Left cardiac atrium (tissue), 4 donors: ENCODE measurements around the gene AMPH. TPM values are rescaled to one million over a fixed set of nuclear protein-coding genes. Genes with fewer than 3 reads are reported as not detected.

Experiments
- ATAC-seq, 2 donors: fragments of 200-7000 bp; cut with Tn5 transposase; one replicate each; pipeline ENCODE4 v1.9.1; 2020; ENCODE audit warnings: mild to moderate bottlenecking in 2 of 2, moderate library complexity in 2 of 2
- DNase-seq: peaks from one replicate; pipeline ENCODE4 v3.0.0-alpha.2; 2020
- intact Hi-C, 2 donors: fragments of 100-400 bp; cut with DNase I; formaldehyde crosslinking; loops; one replicate each; pipeline versions ENCODE4 v1.14.1 to v1.15.1; 2022 to 2023
- total RNA-seq, 2 donors: library from RNA; stranded (reverse); fragmentation: NEBNext Ultra II Directional; extraction: Animal tissue kit (Norgen Biotek cat#: 25700); gene quantifications; one replicate each; pipeline ENCODE4 v1.2.1, GENCODE V29; 2021
- donor health status: DM: no; HTN: yes; CAD: no.
- donor health status: DM: no; HTN: yes; CAD: no; lungs with severe emphysema.
- donor health status: DM: yes; HTN: yes; CAD: no.
- donor health status: Dilated cardiomyopathy.

Gene AMPH
- total RNA-seq, 2 donors from 2014 or later: 5.0 to 7.5 TPM

GRCh38 chr7:38492010-38492409 lies 139.2 kb downstream of the AMPH start:
- ATAC-seq: no peak
- DNase-seq: no peak
- intact Hi-C loops: no loop called here

- intact Hi-C loops: no loop called here
- ATAC-seq: no peak
- no peak for DNase-seq
Measured at GRCh38 chr7:38482521-38482920, 148.7 kb downstream of the AMPH start.

- ATAC-seq (no peak), DNase-seq (no peak)
- intact Hi-C loops: no loop called here
Measured at GRCh38 chr7:38481401-38481800, 149.8 kb downstream of the AMPH start.

GRCh38 chr7:38478404-38478803 lies 152.8 kb downstream of the AMPH start:
- ATAC-seq (no peak), DNase-seq (no peak)
- intact Hi-C loops: no loop called here

- intact Hi-C loops: no loop called here
- DNase-seq (no peak), ATAC-seq (no peak)
Measured at GRCh38 chr7:38477333-38477732, 153.8 kb downstream of the AMPH start.

GRCh38 chr7:38476764-38477163 lies 154.4 kb downstream of the AMPH start:
- ATAC-seq: no peak
- DNase-seq: no peak
- intact Hi-C loops: no loop called here

GRCh38 chr7:38465956-38466355 lies 165.2 kb downstream of the AMPH start:
- no peak for ATAC-seq
- intact Hi-C loops: no loop called here

GRCh38 chr7:38463277-38464225 lies 167.6 kb downstream of the AMPH start:
- DNase-seq (peak; percentile 71), ATAC-seq (peak in 1 of 2 donors; percentile 37)
- intact Hi-C loops: no loop called here

More at GRCh38 chr7:38465956-38466355, 165.2 kb downstream of the AMPH start:
- no peak for DNase-seq

- DNase-seq: no peak
- no peak for ATAC-seq
- intact Hi-C loops: no loop called here
Measured at GRCh38 chr7:38462819-38463218, 168.4 kb downstream of the AMPH start.

- ATAC-seq (no peak), DNase-seq (no peak)
- intact Hi-C loops: no loop called here
Measured at GRCh38 chr7:38461887-38462286, 169.3 kb downstream of the AMPH start.

GRCh38 chr7:38453826-38454225 lies 177.3 kb downstream of the AMPH start:
- intact Hi-C loops: loop anchor here (5.0 to 10.0 kb wide), 3 partner anchors 201 to 293 kb away; no protein-coding TSS in a partner anchor
- DNase-seq: no peak
- ATAC-seq: no peak

GRCh38 chr7:38453168-38453567 lies 178.0 kb downstream of the AMPH start:
- intact Hi-C loops: loop anchor here (5.0 to 10.0 kb wide), 3 partner anchors 202 to 294 kb away; no protein-coding TSS in a partner anchor
- ATAC-seq: peak in 1 of 2 donors; percentile 47
- DNase-seq: no peak

GRCh38 chr7:38452681-38453108 lies 178.5 kb downstream of the AMPH start:
- intact Hi-C loops: loop anchor here (5.0 to 10.0 kb wide), 3 partner anchors 202 to 295 kb away; no protein-coding TSS in a partner anchor
- ATAC-seq (peak; percentile 59 to 78), DNase-seq (no peak)

- no peak for DNase-seq
- intact Hi-C loops: loop anchor here (5.0 to 10.0 kb wide), 3 partner anchors 203 to 295 kb away; no protein-coding TSS in a partner anchor
- ATAC-seq: peak; percentile 47 to 76
Measured at GRCh38 chr7:38451840-38452239, 179.3 kb downstream of the AMPH start.

- ATAC-seq: no peak
- intact Hi-C loops: no loop called here
- no peak for DNase-seq
Measured at GRCh38 chr7:38448584-38449234, 182.5 kb downstream of the AMPH start.

- no peak for DNase-seq
- intact Hi-C loops: no loop called here
- no peak for ATAC-seq
Measured at GRCh38 chr7:38448054-38448453, 183.1 kb downstream of the AMPH start.

GRCh38 chr7:38438970-38439369 lies 192.2 kb downstream of the AMPH start:
- intact Hi-C loops: no loop called here
- DNase-seq: no peak
- ATAC-seq: no peak

GRCh38 chr7:38432671-38433070 lies 198.5 kb downstream of the AMPH start:
- DNase-seq (no peak), ATAC-seq (no peak)
- intact Hi-C loops: no loop called here

GRCh38 chr7:38432080-38432479 lies 199.1 kb downstream of the AMPH start:
- intact Hi-C loops: no loop called here
- no peak for DNase-seq
- no peak for ATAC-seq

- ATAC-seq: no peak
- DNase-seq: no peak
- intact Hi-C loops: no loop called here
Measured at GRCh38 chr7:38429057-38429456, 202.1 kb downstream of the AMPH start.
